Measurements from ENCODE around the gene MAPK7. TPM values are rescaled to one million over a fixed set of nuclear protein-coding genes. Genes with fewer than 3 reads are reported as not detected.

MAPK7 gene
- total and polyA plus RNA-seq, 2 donors (not counting 3 experiments of a cell fraction or from before 2014, with no cell fraction given): 16.8 to 30.7 TPM

DNA sequence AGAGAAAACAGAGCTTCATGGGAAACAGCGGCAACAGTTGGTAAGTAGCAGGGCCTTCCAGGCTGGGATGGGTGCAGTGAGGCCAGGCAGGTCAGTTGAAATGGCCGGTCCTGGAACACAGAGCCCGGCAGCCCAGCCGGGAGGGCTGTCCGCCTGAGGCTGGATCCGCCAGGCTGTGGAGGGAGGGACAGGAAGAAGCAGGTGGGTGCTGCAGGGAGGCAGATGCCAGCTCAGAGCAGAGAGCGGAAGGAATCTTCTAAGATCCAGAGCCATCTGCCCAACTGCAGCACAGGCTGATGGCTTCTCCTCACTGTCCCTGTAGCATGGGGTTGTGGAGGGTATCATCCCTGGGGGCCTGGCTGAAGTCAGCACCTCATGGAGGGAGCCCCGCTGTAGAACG, 33.3 kb downstream of the MAPK7 start:
- H3K27ac ChIP-seq (ENCODE audit: insufficient read depth, low read depth, low read length): no peak overlapping the region

DNA sequence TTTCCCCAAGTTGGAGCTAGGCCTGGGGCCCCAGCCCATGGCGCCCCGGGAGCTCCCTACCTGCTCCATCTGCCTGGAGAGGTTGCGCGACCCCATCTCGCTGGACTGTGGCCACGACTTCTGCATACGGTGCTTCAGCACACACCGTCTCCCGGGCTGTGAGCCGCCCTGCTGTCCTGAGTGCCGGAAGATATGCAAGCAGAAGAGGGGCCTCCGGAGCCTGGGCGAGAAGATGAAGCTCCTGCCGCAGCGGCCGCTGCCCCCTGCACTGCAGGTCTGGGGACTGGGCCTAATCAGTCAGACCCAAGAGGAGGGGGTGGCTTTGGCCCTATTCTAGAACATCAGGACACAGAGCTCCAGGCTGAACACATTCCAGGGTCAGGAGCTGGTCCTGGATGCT, 34.2 kb downstream of the MAPK7 start:
- intact Hi-C loops (cut with micrococcal nuclease) (no loop called here), dilution Hi-C loops (cut with MboI; ENCODE audit: extremely low pct_ligation_motif_present, low sequenced_read_pairs) (no loop called here)
- TF ChIP-seq POLR2AphosphoS5 (IDR thresholded peaks at IDR 0.05; ENCODE audit: insufficient read depth, low read depth, low read length): no peak
- TF ChIP-seq CTCF (IDR thresholded peaks at IDR 0.05; ENCODE audit: extremely low read depth in 1 of 2, insufficient read depth in 1 of 2, low read depth in 1 of 2, low read length in 2 of 2): no peak
- TF ChIP-seq, protein P1, sequence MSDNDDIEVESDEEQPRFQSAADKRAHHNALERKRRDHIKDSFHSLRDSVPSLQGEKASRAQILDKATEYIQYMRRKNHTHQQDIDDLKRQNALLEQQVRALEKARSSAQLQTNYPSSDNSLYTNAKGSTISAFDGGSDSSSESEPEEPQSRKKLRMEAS (IDR thresholded peaks at IDR 0.05; ENCODE audit: insufficient read depth, insufficient read length): no peak
- no peak for TF ChIP-seq FOS (IDR thresholded peaks at IDR 0.05; ENCODE audit: borderline replicate concordance, insufficient read depth, low read length)
- TF ChIP-seq MYC (IDR thresholded peaks at IDR 0.05; ENCODE audit: low read depth, low read length): no peak
- no peak for TF ChIP-seq JUN (IDR thresholded peaks at IDR 0.05; ENCODE audit: borderline replicate concordance, insufficient read depth, insufficient read length, low read depth)
- no peak for TF ChIP-seq POLR2A (IDR thresholded peaks at IDR 0.05; ENCODE audit: low read depth, low read length)
- TF ChIP-seq EZH2 (IDR thresholded peaks at IDR 0.05; ENCODE audit: borderline replicate concordance, low read depth, low read length, severe bottlenecking): no peak
- TF ChIP-seq GATA2 (IDR thresholded peaks at IDR 0.05; ENCODE audit: insufficient read depth, insufficient read length, low read depth, low read length): no peak
- Histone ChIP-seq H3K4me2 (ENCODE audit: insufficient read depth, low read length) (no peak overlapping the region), H2AFZ (ENCODE audit: low read depth, low read length) (no peak overlapping the region), H3K27me3 (ENCODE audit: control insufficient read depth in 2 of 2, insufficient read depth in 2 of 2, low read length in 2 of 2) (peaks cover 4 to 7% of the 10 kb centered on the region in 2 experiments), H3K4me1 (ENCODE audit: control insufficient read depth, extremely low read depth, insufficient read depth, low read length) (no peaks in the 10 kb centered on the region), H3K27ac (ENCODE audit: insufficient read depth, low read depth, low read length) (no peak overlapping the region), H3K9ac (replicated peaks; ENCODE audit: extremely low read depth, insufficient read depth, low read length) (no peak overlapping the region), H3K4me3 (replicated peaks in 1 of 3; ENCODE audit: insufficient read depth in 1 of 3, low read depth in 1 of 3, low read length in 3 of 3) (no peak overlapping the region), H3K79me2 (ENCODE audit: control insufficient read depth, insufficient read depth, low read length) (no peaks in the 10 kb centered on the region), H3K36me3 (ENCODE audit: control insufficient read depth in 2 of 2, extremely low read depth in 1 of 2, insufficient read depth in 2 of 2, low read length in 2 of 2) (no peaks in the 10 kb centered on the region), H4K20me1 (replicated peaks; ENCODE audit: control insufficient read depth, extremely low read depth, insufficient read depth, low read length) (no peaks in the 10 kb centered on the region), H3K9me3 (replicated peaks; ENCODE audit: control insufficient read depth, insufficient read depth, low read length) (no peaks in the 10 kb centered on the region), H3K9me1 (replicated peaks; ENCODE audit: control insufficient read depth, extremely low read depth, insufficient read depth, low read length) (no peaks in the 10 kb centered on the region)
- CTCF ChIA-PET: no interaction called here
- FAIRE-seq (no peak), DNase-seq (ENCODE audit: low read depth, low spot score) (no peak)
- BruUV-seq (replicated peaks): no TSS peak
- POLR2A ChIA-PET: no interaction called here

More for the DNA sequence above, 33.3 kb downstream of the MAPK7 start:
- Histone ChIP-seq H3K27me3 (ENCODE audit: control insufficient read depth in 2 of 2, insufficient read depth in 2 of 2, low read length in 2 of 2) (peaks cover 4 to 7% of the 10 kb centered on the region in 2 experiments), H2AFZ (ENCODE audit: low read depth, low read length) (no peak overlapping the region), H3K79me2 (ENCODE audit: control insufficient read depth, insufficient read depth, low read length) (no peaks in the 10 kb centered on the region), H3K4me3 (replicated peaks in 1 of 3; ENCODE audit: insufficient read depth in 1 of 3, low read depth in 1 of 3, low read length in 3 of 3) (no peak overlapping the region), H3K36me3 (ENCODE audit: control insufficient read depth in 2 of 2, extremely low read depth in 1 of 2, insufficient read depth in 2 of 2, low read length in 2 of 2) (no peaks in the 10 kb centered on the region), H3K4me1 (ENCODE audit: control insufficient read depth, extremely low read depth, insufficient read depth, low read length) (no peaks in the 10 kb centered on the region), H3K9me1 (replicated peaks; ENCODE audit: control insufficient read depth, extremely low read depth, insufficient read depth, low read length) (no peaks in the 10 kb centered on the region), H3K4me2 (ENCODE audit: insufficient read depth, low read length) (no peak overlapping the region), H4K20me1 (replicated peaks; ENCODE audit: control insufficient read depth, extremely low read depth, insufficient read depth, low read length) (no peaks in the 10 kb centered on the region), H3K9ac (replicated peaks; ENCODE audit: extremely low read depth, insufficient read depth, low read length) (no peak overlapping the region), H3K9me3 (replicated peaks; ENCODE audit: control insufficient read depth, insufficient read depth, low read length) (no peaks in the 10 kb centered on the region)
- FAIRE-seq: no peak
- dilution Hi-C loops (cut with MboI; ENCODE audit: extremely low pct_ligation_motif_present, low sequenced_read_pairs): no loop called here
- intact Hi-C loops (cut with micrococcal nuclease): no loop called here
- ChIA-PET POLR2A (no interaction called here), CTCF (interaction anchor here (1.1 kb wide), 1 partner anchor 49 kb away, joined by 4 read pairs; no protein-coding TSS in a partner anchor)
- no peak for DNase-seq (ENCODE audit: low read depth, low spot score)
- TF ChIP-seq FOS (IDR thresholded peaks at IDR 0.05; ENCODE audit: borderline replicate concordance, insufficient read depth, low read length): no peak
- no peak for TF ChIP-seq POLR2A (IDR thresholded peaks at IDR 0.05; ENCODE audit: low read depth, low read length)
- no TSS peak for BruUV-seq (replicated peaks)

Measured in endothelial cell of umbilical vein (primary cell).